PFSK-1 (cell line): Measurements from ENCODE around the gene ZNF227. TPM values are rescaled to one million over a fixed set of nuclear protein-coding genes. Genes with fewer than 3 reads are reported as not detected.
A peak's percentile ranks its signal among the peaks of the same experiment; 100 is the strongest.

Experiments
- FOXP2 ChIP-seq: optimal IDR thresholded peaks from 2 replicates; pipeline ENCODE3; 2011; ENCODE audit warnings: borderline replicate concordance, control low read depth, inconsistent platforms; ENCODE audit not compliant: insufficient read depth; ENCODE audit errors: extremely low read length, extremely low read depth
- POLR2AphosphoS5 ChIP-seq: IDR thresholded peaks from 2 replicates; pipeline ENCODE4 v1.6.1; 2012; ENCODE audit warnings: low read depth, mild to moderate bottlenecking, control low read depth, low read length, moderate library complexity
- SIN3A ChIP-seq: IDR thresholded peaks from 2 replicates; pipeline ENCODE4 v1.6.1; 2012; ENCODE audit warnings: mild to moderate bottlenecking, low read length, moderate library complexity, borderline replicate concordance; ENCODE audit not compliant: insufficient read depth
- TAF1 ChIP-seq: IDR thresholded peaks from 2 replicates; pipeline ENCODE4 v1.6.1; 2012; ENCODE audit warnings: low read length, control low read depth, borderline replicate concordance; ENCODE audit not compliant: insufficient read depth
- polyA plus RNA-seq: library from polyadenylated mRNA; unstranded; fragments of >200 nt; gene quantifications from one replicate; pipeline ENCODE4 v1.2.1, GENCODE V29; 2012; ENCODE audit warnings: low read depth, missing spikeins; ENCODE audit not compliant: insufficient read length
- TF ChIP-seq, protein P1 (sequence below), 2 experiments: IDR thresholded peaks; 2 replicates each; pipeline versions ENCODE4 v1.6.1 to v1.8.0; 2011 to 2012; ENCODE audit warnings: low read depth in 2 of 2, low read length in 2 of 2, control low read depth in 1 of 2, inconsistent platforms in 1 of 2, mild to moderate bottlenecking in 1 of 2, moderate library complexity in 1 of 2; ENCODE audit not compliant: insufficient read depth in 1 of 2

Gene ZNF227
- polyA plus RNA-seq: 5.8 TPM

- peak; percentile 59; the same call in 1 of the 2 replicates for TF ChIP-seq TAF1
- TF ChIP-seq, protein P1, sequence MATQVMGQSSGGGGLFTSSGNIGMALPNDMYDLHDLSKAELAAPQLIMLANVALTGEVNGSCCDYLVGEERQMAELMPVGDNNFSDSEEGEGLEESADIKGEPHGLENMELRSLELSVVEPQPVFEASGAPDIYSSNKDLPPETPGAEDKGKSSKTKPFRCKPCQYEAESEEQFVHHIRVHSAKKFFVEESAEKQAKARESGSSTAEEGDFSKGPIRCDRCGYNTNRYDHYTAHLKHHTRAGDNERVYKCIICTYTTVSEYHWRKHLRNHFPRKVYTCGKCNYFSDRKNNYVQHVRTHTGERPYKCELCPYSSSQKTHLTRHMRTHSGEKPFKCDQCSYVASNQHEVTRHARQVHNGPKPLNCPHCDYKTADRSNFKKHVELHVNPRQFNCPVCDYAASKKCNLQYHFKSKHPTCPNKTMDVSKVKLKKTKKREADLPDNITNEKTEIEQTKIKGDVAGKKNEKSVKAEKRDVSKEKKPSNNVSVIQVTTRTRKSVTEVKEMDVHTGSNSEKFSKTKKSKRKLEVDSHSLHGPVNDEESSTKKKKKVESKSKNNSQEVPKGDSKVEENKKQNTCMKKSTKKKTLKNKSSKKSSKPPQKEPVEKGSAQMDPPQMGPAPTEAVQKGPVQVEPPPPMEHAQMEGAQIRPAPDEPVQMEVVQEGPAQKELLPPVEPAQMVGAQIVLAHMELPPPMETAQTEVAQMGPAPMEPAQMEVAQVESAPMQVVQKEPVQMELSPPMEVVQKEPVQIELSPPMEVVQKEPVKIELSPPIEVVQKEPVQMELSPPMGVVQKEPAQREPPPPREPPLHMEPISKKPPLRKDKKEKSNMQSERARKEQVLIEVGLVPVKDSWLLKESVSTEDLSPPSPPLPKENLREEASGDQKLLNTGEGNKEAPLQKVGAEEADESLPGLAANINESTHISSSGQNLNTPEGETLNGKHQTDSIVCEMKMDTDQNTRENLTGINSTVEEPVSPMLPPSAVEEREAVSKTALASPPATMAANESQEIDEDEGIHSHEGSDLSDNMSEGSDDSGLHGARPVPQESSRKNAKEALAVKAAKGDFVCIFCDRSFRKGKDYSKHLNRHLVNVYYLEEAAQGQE (IDR thresholded peaks at IDR 0.05; ENCODE audit: insufficient read depth in 1 of 2, low read depth in 2 of 2, low read length in 2 of 2): 0 out of 4 replicates have a peak, but pooled peaks of 1 of the 2 experiments have one; percentile 20
- no peak for TF ChIP-seq SIN3A
- TF ChIP-seq FOXP2: peak; percentile 73
- peak; percentile 74 for TF ChIP-seq POLR2AphosphoS5
Measured at GRCh38 chr19:44212250-44212865, at the start of gene ZNF227. TSS of gene ZNF227 (plus strand) at chr19:44212532. CDS start at chr19:44217793, 5,261 bp downstream.

DNA sequence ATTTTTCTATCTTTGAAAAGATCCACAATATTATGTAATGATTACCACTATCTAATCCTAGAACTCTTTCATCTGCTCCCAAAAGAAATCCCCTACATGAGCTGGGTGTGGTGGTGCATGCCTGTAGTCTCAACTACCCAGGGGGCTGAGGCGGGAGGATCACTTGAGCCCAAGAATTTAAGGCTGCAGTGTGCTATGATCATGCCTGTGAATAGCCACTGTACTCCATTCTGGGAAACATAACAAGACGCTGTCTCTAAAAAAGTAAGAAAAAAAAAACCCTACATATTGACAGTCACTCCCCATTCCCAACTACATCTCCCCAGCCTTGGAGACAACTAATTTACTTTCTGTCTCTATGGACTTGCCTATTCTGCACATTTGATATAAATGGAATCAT is 48.5 kb upstream of the ZNF227 start:
- TF ChIP-seq TAF1 (no peak), POLR2AphosphoS5 (no peak), SIN3A (no peak), FOXP2 (no peak)
- TF ChIP-seq, protein P1 (IDR thresholded peaks at IDR 0.05; ENCODE audit: insufficient read depth in 1 of 2, low read depth in 2 of 2, low read length in 2 of 2): no peak

- no peak for TF ChIP-seq POLR2AphosphoS5
- no peak for TF ChIP-seq FOXP2
- TF ChIP-seq, protein P1 (IDR thresholded peaks at IDR 0.05; ENCODE audit: insufficient read depth in 1 of 2, low read depth in 2 of 2, low read length in 2 of 2): no peak
- TF ChIP-seq SIN3A: no peak
- no peak for TF ChIP-seq TAF1
Measured at GRCh38 chr19:44164327-44164672, 48.0 kb upstream of the ZNF227 start.

- TF ChIP-seq SIN3A (no peak), FOXP2 (peak; percentile 45), TAF1 (peak; percentile 86), POLR2AphosphoS5 (peak; percentile 86)
- TF ChIP-seq, protein P1 (IDR thresholded peaks at IDR 0.05; ENCODE audit: insufficient read depth in 1 of 2, low read depth in 2 of 2, low read length in 2 of 2): no peak
Measured at GRCh38 chr19:44164673-44165512, 47.4 kb upstream of the ZNF227 start, which contains the start of gene ZNF226. TSS of gene ZNF226 (plus strand) at chr19:44165100. CDS start at chr19:44170081, 4,981 bp downstream.
